GM04503 (cell line): ENCODE data around the gene FRMD6.

Source experiments
- DNase-seq: peaks from one replicate; pipeline ENCODE4 v3.0.0-alpha.2; 2012; ENCODE audit warnings: low read depth

FRMD6 gene

GRCh38 chr14:51651388-51652167, at the start of gene FRMD6:
Gene FRMD6, plus strand, starts transcription at chr14:51651910. Its CDS starts 37,927 bp downstream, at chr14:51689837.
- DNase-seq = no peak

GRCh38 chr14:51602310-51602709, 49.4 kb upstream of the FRMD6 start:
- DNase-seq = no peak

GRCh38 chr14:51603495-51603894, 48.2 kb upstream of the FRMD6 start:
- no peak for DNase-seq

GRCh38 chr14:51604073-51604472, 47.6 kb upstream of the FRMD6 start:
- DNase-seq = peak; percentile 97

GRCh38 chr14:51605575-51605974, 46.1 kb upstream of the FRMD6 start:
- DNase-seq = no peak

GRCh38 chr14:51607711-51608110, 44.0 kb upstream of the FRMD6 start:
- peak; percentile 94 for DNase-seq

- DNase-seq = no peak
Measured at GRCh38 chr14:51609251-51609954, 42.3 kb upstream of the FRMD6 start.

- no peak for DNase-seq
Measured at GRCh38 chr14:51609955-51610283, 41.8 kb upstream of the FRMD6 start.

- DNase-seq = no peak
Measured at GRCh38 chr14:51610771-51611170, 40.9 kb upstream of the FRMD6 start.

- no peak for DNase-seq
Measured at GRCh38 chr14:51612449-51612848, 39.3 kb upstream of the FRMD6 start.

- no peak for DNase-seq
Measured at GRCh38 chr14:51613416-51613815, 38.3 kb upstream of the FRMD6 start.

- DNase-seq = no peak
Measured at GRCh38 chr14:51614707-51615106, 37.0 kb upstream of the FRMD6 start.

- DNase-seq = no peak
Measured at GRCh38 chr14:51616256-51616655, 35.5 kb upstream of the FRMD6 start.

- DNase-seq = peak; percentile 86
Measured at GRCh38 chr14:51616724-51617409, 34.8 kb upstream of the FRMD6 start.

- DNase-seq = no peak
Measured at GRCh38 chr14:51619561-51619960, 32.1 kb upstream of the FRMD6 start.

GRCh38 chr14:51620056-51620455, 31.7 kb upstream of the FRMD6 start:
- DNase-seq = no peak

- no peak for DNase-seq
Measured at GRCh38 chr14:51621654-51622053, 30.1 kb upstream of the FRMD6 start.

GRCh38 chr14:51622376-51622775, 29.3 kb upstream of the FRMD6 start:
- DNase-seq = no peak

GRCh38 chr14:51624955-51625569, 26.6 kb upstream of the FRMD6 start:
- no peak for DNase-seq

- no peak for DNase-seq
Measured at GRCh38 chr14:51626185-51626584, 25.5 kb upstream of the FRMD6 start.

GRCh38 chr14:51626788-51627187, 24.9 kb upstream of the FRMD6 start:
- DNase-seq = no peak

- DNase-seq = no peak
Measured at GRCh38 chr14:51627313-51627712, 24.4 kb upstream of the FRMD6 start.

GRCh38 chr14:51628238-51628637, 23.5 kb upstream of the FRMD6 start:
- no peak for DNase-seq
